Neural cell (in vitro differentiated cells): ENCODE data around the gene TMCO1.

Source experiments
- EP300 ChIP-seq: fragments of 450-650 bp; conservative IDR thresholded peaks from 2 replicates; pipeline ENCODE4 v1.6.1; 2014; ENCODE audit warnings: antibody characterized with exemption, mild to moderate bottlenecking, moderate library complexity; ENCODE audit not compliant: poor library complexity, severe bottlenecking
- EZH2 ChIP-seq: fragments of 200-600, 300-800 bp; shearing (Covaris generic), sonication (generic); IDR thresholded peaks from 2 replicates; pipeline ENCODE4 v1.6.1; 2014; ENCODE audit warnings: antibody characterized with exemption, low read length, borderline replicate concordance, mild to moderate bottlenecking; ENCODE audit not compliant: insufficient read depth, poor library complexity, severe bottlenecking
- MXI1 ChIP-seq: fragments of 450-650 bp; conservative IDR thresholded peaks from 2 replicates; pipeline ENCODE4 v1.6.1; 2014; ENCODE audit warnings: antibody characterized with exemption, mild to moderate bottlenecking; ENCODE audit not compliant: poor library complexity, severe bottlenecking
- POLR2AphosphoS5 ChIP-seq: IDR thresholded peaks from 2 replicates; pipeline ENCODE4 v1.6.1; 2012
- TF ChIP-seq, protein P1 (sequence below): fragments of 450-650 bp; IDR thresholded peaks from 2 replicates; pipeline ENCODE4 v1.5.1; 2014; ENCODE audit warnings: antibody characterized with exemption, mild to moderate bottlenecking, moderate library complexity; ENCODE audit not compliant: poor library complexity, severe bottlenecking

- TF ChIP-seq, protein P1, sequence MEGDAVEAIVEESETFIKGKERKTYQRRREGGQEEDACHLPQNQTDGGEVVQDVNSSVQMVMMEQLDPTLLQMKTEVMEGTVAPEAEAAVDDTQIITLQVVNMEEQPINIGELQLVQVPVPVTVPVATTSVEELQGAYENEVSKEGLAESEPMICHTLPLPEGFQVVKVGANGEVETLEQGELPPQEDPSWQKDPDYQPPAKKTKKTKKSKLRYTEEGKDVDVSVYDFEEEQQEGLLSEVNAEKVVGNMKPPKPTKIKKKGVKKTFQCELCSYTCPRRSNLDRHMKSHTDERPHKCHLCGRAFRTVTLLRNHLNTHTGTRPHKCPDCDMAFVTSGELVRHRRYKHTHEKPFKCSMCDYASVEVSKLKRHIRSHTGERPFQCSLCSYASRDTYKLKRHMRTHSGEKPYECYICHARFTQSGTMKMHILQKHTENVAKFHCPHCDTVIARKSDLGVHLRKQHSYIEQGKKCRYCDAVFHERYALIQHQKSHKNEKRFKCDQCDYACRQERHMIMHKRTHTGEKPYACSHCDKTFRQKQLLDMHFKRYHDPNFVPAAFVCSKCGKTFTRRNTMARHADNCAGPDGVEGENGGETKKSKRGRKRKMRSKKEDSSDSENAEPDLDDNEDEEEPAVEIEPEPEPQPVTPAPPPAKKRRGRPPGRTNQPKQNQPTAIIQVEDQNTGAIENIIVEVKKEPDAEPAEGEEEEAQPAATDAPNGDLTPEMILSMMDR: no peak
- no peak for TF ChIP-seq EP300
- TF ChIP-seq POLR2AphosphoS5: no peak
- no peak for TF ChIP-seq EZH2
- TF ChIP-seq MXI1: no peak
These were observed 55.9 kb downstream of the TMCO1 start for GRCh38 chr1:165712764-165713163.
